Activated CD4-positive, alpha-beta T cell treated with anti-CD3 and anti-CD28 coated beads for 1 hour (primary cell): ENCODE results near the gene GMPR.
"Not testable (repeated sequence)": the region's sequence is repeated elsewhere in the genome, so short reads cannot be mapped to it uniquely, and the experiment has no call there.

Experiments
- DNase-seq: peaks from one replicate; pipeline ENCODE4 v3.0.0-alpha.2; 2020

Gene GMPR

DNA sequence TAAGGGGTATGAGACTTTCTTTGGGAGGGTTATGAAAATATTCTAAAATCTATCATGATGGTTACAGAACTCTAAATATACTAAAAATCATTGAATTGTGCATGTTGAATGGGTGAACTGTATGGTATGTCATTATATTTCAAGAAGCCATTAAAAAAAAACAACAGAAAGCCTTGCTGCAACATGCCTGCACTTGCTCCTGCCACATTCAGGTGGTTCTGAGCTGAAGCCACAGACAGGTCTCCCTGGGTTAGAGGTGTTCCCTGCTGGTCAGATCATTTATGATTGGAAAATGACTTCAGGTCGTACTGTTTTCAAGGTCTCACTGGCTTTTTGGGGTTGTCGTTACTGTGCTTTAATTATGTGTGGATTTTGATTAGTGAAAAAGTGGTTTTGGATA lies 13.3 kb downstream of the GMPR start:
- no peak for DNase-seq

- DNase-seq, result no peak
Measured at GRCh38 chr6:16252686-16253299, 14.4 kb downstream of the GMPR start.

GRCh38 chr6:16253399-16254144 lies 15.2 kb downstream of the GMPR start:
- no peak for DNase-seq

GRCh38 chr6:16254535-16254934 lies 16.1 kb downstream of the GMPR start:
- DNase-seq, result no peak

- DNase-seq, result no peak
Measured at GRCh38 chr6:16256781-16257180, 18.4 kb downstream of the GMPR start.

- DNase-seq, result no peak
Measured at GRCh38 chr6:16257999-16258708, 19.8 kb downstream of the GMPR start.

GRCh38 chr6:16258709-16259075 lies 20.3 kb downstream of the GMPR start:
- DNase-seq, result no peak

DNA sequence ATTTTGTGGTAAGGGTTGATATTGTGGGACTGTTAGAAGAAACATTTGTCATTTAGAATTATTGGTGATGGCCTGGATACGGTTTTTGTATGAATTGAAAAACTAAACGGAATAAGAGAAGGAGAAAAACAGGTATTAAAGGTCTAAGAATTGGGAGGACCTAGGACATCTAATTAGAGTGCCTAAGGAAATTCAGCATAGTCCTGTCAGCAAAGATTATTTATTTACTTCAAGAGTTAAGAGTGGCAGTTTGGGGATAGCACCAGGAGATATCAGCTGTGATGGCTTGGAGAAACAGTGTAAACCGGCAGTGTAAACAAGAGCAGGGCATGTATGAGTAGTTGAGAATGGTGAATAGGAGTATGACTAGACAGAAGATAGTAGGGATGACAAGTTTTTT lies 21.2 kb downstream of the GMPR start:
- not testable (repeated sequence) for DNase-seq

- not testable (repeated sequence) for DNase-seq
Measured at GRCh38 chr6:16260602-16261001, 22.2 kb downstream of the GMPR start.

- DNase-seq, result not testable (repeated sequence)
Measured at GRCh38 chr6:16262773-16263172, 24.4 kb downstream of the GMPR start.

DNA sequence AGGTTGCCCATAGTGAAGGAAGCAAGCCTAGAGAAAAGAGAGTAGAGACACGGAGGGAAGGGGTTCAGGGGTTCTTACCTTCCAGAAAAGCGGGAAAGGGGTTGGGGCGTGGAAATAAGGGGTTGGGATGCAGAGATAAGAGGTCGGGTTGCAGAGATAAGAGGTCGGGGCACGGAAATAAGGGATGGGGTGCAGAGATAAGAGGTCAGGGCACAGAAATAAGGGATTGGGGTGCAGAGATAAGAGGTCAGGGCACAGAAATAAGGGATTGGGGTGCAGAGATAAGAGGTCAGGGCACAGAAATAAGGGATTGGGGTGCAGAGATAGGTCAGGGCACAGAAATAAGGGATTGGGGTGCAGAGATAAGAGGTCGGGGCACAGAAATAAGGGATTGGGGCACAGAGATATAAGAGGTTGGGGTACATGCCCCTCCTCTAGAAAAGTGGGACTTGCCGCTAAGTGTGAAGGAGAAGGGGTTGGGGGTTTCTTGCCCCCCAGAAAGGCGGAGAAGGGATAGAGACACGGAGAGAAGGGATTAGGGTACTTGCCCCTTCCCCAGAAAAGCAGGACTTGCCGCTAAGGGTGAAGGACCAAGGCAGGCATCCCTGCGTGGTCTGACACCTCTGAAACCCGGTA lies 25.2 kb downstream of the GMPR start:
- not testable (repeated sequence) for DNase-seq

DNA sequence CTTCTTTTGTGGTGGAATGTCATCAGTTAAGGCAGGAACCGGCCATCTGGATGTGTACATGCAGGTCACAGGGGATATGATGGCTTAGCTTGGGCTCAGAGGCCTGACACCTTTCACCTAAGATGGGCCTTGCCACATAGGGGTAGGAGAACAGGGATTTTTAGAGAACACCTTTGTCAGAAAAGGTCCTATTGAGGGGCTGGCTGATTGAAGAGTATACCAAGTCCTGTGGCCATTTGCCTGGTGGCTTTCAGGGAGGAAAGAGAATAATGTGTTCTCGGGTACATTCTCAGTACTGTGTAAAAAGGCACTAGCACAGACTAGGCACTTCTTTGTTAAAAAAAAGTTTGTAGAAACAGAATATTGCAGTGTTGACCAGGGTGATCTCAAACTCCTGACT lies 26.4 kb downstream of the GMPR start:
- no peak for DNase-seq

DNA sequence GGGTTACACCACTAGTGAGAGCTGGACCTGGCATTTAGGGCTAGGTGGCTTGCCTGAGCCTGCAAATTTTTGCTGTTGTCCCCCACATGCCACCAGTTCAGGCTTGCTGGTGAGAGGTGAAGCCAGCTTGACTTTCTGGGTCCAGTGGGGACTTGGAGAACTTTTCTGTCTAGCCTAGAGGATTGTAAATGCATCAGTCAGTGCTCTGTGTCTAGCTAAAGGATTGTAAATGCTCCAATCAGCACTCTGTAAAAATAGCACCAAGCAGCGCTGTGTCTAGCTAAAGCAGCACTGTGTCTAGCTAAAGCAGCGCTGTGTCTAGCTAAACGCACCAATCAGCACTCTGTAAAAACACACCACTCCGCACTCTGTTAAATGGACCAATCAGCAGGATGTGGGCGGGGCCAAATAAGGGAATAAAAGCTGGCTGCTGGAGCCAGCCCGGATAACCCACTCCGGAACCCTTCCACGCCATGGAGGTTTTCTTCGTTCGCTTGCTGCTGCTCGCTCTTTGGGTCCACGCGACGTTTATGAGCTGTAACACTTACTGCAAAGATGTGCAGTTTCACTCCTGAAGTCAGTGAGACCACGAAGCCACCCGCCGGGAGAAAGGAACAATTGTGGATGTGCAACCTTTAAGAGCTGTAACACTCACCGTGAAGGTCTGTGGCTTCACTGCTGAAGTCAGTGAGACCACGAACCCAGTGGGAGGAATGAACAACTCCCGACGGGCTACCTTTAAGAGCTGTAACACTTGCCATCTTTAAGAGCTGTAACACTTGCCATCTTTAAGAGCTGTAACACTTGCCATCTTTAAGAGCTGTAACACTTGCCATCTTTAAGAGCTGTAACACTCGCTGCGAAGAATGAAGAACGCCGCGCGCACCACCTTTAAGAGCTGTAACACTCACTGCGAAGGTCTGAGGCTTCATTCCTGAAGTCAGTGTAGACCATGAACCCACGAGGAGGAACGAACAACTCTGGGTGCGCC lies 27.3 kb downstream of the GMPR start:
- DNase-seq, result no peak

GRCh38 chr6:16267428-16268263 lies 29.3 kb downstream of the GMPR start:
- no peak for DNase-seq

- DNase-seq, result not testable (repeated sequence)
Measured at GRCh38 chr6:16269442-16270070, 31.2 kb downstream of the GMPR start.

DNA sequence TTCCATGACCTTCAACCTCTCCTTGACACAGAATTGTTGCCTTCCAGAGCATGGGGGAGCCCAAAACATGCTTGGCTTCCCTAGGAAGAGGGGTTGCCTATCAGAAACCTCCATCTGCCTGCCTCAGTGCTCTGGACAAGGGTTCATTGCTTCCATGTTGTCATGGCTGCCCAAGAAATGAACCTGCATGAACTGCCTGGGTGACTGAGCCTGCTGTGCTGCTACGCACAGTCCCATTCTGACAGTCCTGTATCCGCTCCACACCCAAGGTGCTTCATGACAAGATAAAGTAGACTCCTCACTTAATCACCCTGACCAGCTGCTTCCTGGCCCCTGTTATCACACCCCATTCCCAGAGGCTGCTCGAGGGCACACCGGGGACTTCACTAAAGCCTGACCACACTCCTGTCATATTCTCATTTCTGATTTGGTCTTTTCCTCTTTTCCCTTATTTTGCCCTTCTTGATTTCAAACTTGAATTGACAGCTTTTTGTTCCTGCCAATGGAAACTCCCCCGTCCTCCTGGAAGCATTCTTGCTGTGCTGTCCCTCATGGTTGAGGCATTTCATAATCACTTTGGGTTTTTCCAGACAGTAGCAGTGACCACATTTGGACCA lies 31.9 kb downstream of the GMPR start:
- no peak for DNase-seq

- no peak for DNase-seq
Measured at GRCh38 chr6:16271428-16271827, 33.0 kb downstream of the GMPR start.

GRCh38 chr6:16272201-16272600 lies 33.8 kb downstream of the GMPR start:
- DNase-seq, result no peak

DNA sequence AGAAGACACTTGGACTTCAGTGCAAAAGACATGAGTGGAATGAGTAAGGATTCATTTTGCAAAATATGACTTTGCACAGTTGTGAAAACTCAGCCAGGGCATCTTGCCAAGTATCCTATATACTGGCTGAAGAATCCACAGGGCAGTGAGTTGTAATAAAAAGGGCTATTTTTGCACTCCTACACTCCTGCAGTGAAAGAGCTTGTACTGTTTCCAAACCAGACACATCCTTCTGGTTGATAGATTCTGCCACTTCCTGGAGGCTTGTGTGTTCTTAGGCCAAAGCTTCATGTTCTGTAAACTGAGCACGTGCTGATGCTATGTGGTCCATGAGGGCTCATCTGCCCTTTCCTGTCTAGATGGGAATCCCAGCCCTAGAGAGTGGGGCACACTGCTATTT lies 34.9 kb downstream of the GMPR start:
- DNase-seq, result no peak

GRCh38 chr6:16274483-16274882 lies 36.1 kb downstream of the GMPR start:
- DNase-seq, result no peak
